ENCODE measurements around the gene KMT5B.

GRCh38 chr11:68251765-68252164 is 38.7 kb upstream of the KMT5B start:
- no peak for TF ChIP-seq CTCF (IDR thresholded peaks at IDR 0.05)
- TF ChIP-seq EZH2 (IDR thresholded peaks at IDR 0.05; ENCODE audit: borderline replicate concordance, insufficient read depth, low read depth, low read length, poor library complexity, severe bottlenecking) = no peak

Measured in B cell (primary cell).